NOMO-1 treated with DMSO at 0.1 percent for 48 hours (cell line): ENCODE measurements around the gene NEB.
"Not testable (repeated sequence)": the region's sequence is repeated elsewhere in the genome, so short reads cannot be mapped to it uniquely, and the experiment has no call there.

Experiments
- DNase-seq: peaks from one replicate; lab custom pipeline; 2025; ENCODE audit not compliant: unreplicated experiment; lab: John Stamatoyannopoulos, UW

The NEB gene

GRCh38 chr2:151614606-151615306 is 119.5 kb downstream of the NEB start:
- no peak for DNase-seq

- no peak for DNase-seq
Observed at GRCh38 chr2:151614159-151614558, 120.1 kb downstream of the NEB start.

- DNase-seq, result no peak
Observed at GRCh38 chr2:151611351-151611750, 122.9 kb downstream of the NEB start.

GRCh38 chr2:151610310-151610709 is 124.0 kb downstream of the NEB start:
- DNase-seq, result no peak

- no peak for DNase-seq
Observed at GRCh38 chr2:151609705-151610104, 124.6 kb downstream of the NEB start.

- not testable (repeated sequence) for DNase-seq
Observed at GRCh38 chr2:151607459-151608424, 126.5 kb downstream of the NEB start.

GRCh38 chr2:151603530-151603929 is 130.7 kb downstream of the NEB start:
- not testable (repeated sequence) for DNase-seq

- not testable (repeated sequence) for DNase-seq
Observed at GRCh38 chr2:151602402-151602801, 131.9 kb downstream of the NEB start.

- DNase-seq, result not testable (repeated sequence)
Observed at GRCh38 chr2:151601803-151602202, 132.5 kb downstream of the NEB start.

- DNase-seq, result not testable (repeated sequence)
Observed at GRCh38 chr2:151596903-151597608, 137.2 kb downstream of the NEB start.

- not testable (repeated sequence) for DNase-seq
Observed at GRCh38 chr2:151591908-151592255, 142.4 kb downstream of the NEB start.

GRCh38 chr2:151591250-151591907 is 142.9 kb downstream of the NEB start:
- DNase-seq, result not testable (repeated sequence)

GRCh38 chr2:151581300-151581699 is 153.0 kb downstream of the NEB start:
- DNase-seq, result not testable (repeated sequence)

GRCh38 chr2:151580697-151581096 is 153.6 kb downstream of the NEB start:
- not testable (repeated sequence) for DNase-seq

GRCh38 chr2:151577116-151577515 is 157.2 kb downstream of the NEB start:
- DNase-seq, result no peak

GRCh38 chr2:151576080-151576479 is 158.2 kb downstream of the NEB start:
- DNase-seq, result no peak

GRCh38 chr2:151575338-151575737 is 158.9 kb downstream of the NEB start:
- no peak for DNase-seq

GRCh38 chr2:151570191-151570590 is 164.1 kb downstream of the NEB start:
- DNase-seq, result no peak

GRCh38 chr2:151569167-151569566 is 165.1 kb downstream of the NEB start:
- no peak for DNase-seq

GRCh38 chr2:151568501-151568900 is 165.8 kb downstream of the NEB start:
- no peak for DNase-seq

- DNase-seq, result no peak
Observed at GRCh38 chr2:151567006-151567405, 167.3 kb downstream of the NEB start.
